PC-9 (cell line): Measurements from ENCODE around the gene DOCK4. TPM values are rescaled to one million over a fixed set of nuclear protein-coding genes. Genes with fewer than 3 reads are reported as not detected.

Experiments
- BruUV-seq: library from RNA; stranded (reverse); fragments of 400-500 nt; replicated peaks from 2 replicates; lab custom pipeline; 2021; lab: Mats Ljungman, UMichigan
- CTCF ChIA-PET: fragments of 300-600 bp; sonication (Branson Sonifier 250); formaldehyde crosslinking; loops from one replicate; lab custom pipeline; 2022; ENCODE audit warnings: antibody characterized with exemption; lab: Charles Lee
- POLR2A ChIA-PET: fragments of 300-600 bp; sonication (Branson Sonifier 250); formaldehyde crosslinking; loops from one replicate; lab custom pipeline; 2022; ENCODE audit warnings: antibody characterized with exemption; ENCODE audit not compliant: unreplicated experiment; lab: Charles Lee
- DNase-seq, 2 experiments: peaks; one replicate each; pipeline versions ENCODE4 v3.0.0 to v3.0.0-alpha.2; 2015 to 2022; ENCODE audit warnings: mixed read lengths in 1 of 2
- H2AFZ ChIP-seq: fragments of 200-600 bp; sonication (generic); 2 replicates; pipeline ENCODE4 v1.8.1; 2017; ENCODE audit warnings: antibody characterized with exemption
- H3F3A ChIP-seq: fragments of 200-600 bp; sonication (generic); 2 replicates; pipeline ENCODE4 v1.8.1; 2017; ENCODE audit warnings: antibody characterized with exemption, mild to moderate bottlenecking, low read depth; ENCODE audit not compliant: insufficient read depth
- H3K27ac ChIP-seq: fragments of 200-600 bp; sonication (generic); 2 replicates; pipeline ENCODE4 v1.6.1; 2016; ENCODE audit warnings: mixed run types
- H3K27me3 ChIP-seq: fragments of 200-600 bp; sonication (generic); 2 replicates; pipeline ENCODE4 v1.6.1; 2016; ENCODE audit warnings: low read depth, mixed run types; ENCODE audit not compliant: insufficient read depth
- H3K36me3 ChIP-seq: fragments of 200-600 bp; sonication (generic); 2 replicates; pipeline ENCODE4 v1.6.1; 2016; ENCODE audit warnings: low read depth, mixed run types
- H3K4me1 ChIP-seq: fragments of 200-600 bp; sonication (generic); replicated peaks from 2 replicates; pipeline ENCODE4 v1.6.1; 2016; ENCODE audit warnings: mixed run types; ENCODE audit not compliant: insufficient read depth
- H3K4me2 ChIP-seq: fragments of 200-600 bp; sonication (generic); 2 replicates; pipeline ENCODE4 v1.6.1; 2017; ENCODE audit warnings: mixed run types
- H3K4me3 ChIP-seq: fragments of 200-600 bp; sonication (generic); 2 replicates; pipeline ENCODE4 v1.6.1; 2016; ENCODE audit warnings: mixed run types
- H3K79me2 ChIP-seq: fragments of 200-600 bp; sonication (generic); 2 replicates; pipeline ENCODE4 v1.6.1; 2017; ENCODE audit warnings: low read depth, mixed run types
- H3K9me2 ChIP-seq: fragments of 200-600 bp; sonication (generic); 2 replicates; pipeline ENCODE4 v1.8.1; 2017; ENCODE audit warnings: mild to moderate bottlenecking; ENCODE audit not compliant: insufficient read depth
- H3K9me3 ChIP-seq: fragments of 200-600 bp; sonication (generic); 2 replicates; pipeline ENCODE4 v1.8.1; 2016; ENCODE audit warnings: low read depth; ENCODE audit not compliant: insufficient read depth
- H4K20me1 ChIP-seq: fragments of 200-600 bp; sonication (generic); 2 replicates; pipeline ENCODE4 v1.8.1; 2017; ENCODE audit not compliant: insufficient read depth
- EZH2 ChIP-seq: fragments of 200-600 bp; sonication (generic); IDR thresholded peaks from 2 replicates; pipeline ENCODE4 v1.8.0; 2017; ENCODE audit warnings: antibody characterized with exemption, low read depth
- intact Hi-C: fragments of 100-400 bp; cut with micrococcal nuclease; formaldehyde crosslinking; loops from one replicate; pipeline ENCODE4 v1.10.0; 2022; ENCODE audit not compliant: unreplicated experiment
- total RNA-seq: library from RNA; stranded (reverse); gene quantifications from 2 replicates; pipeline ENCODE4 v1.2.3, GENCODE V29; 2021
- TF ChIP-seq, protein P1 (sequence below): fragments of 200-600 bp; sonication (generic); conservative IDR thresholded peaks from 2 replicates; pipeline ENCODE4 v1.6.1; 2017; ENCODE audit warnings: mixed run types, antibody characterized with exemption, mild to moderate bottlenecking, moderate library complexity

DOCK4 gene
- total RNA-seq, 1 experiment from 2014 or later: 0.98 TPM

- Histone ChIP-seq H3K27me3 (no peaks in the 10 kb centered on the region), H3K9me3 (no peaks in the 10 kb centered on the region), H3K27ac (no peak overlapping the region), H3K4me3 (no peak overlapping the region), H4K20me1 (no peaks in the 10 kb centered on the region), H3F3A (no peaks in the 10 kb centered on the region), H3K79me2 (no peaks in the 10 kb centered on the region), H3K4me1 (no peaks in the 10 kb centered on the region), H2AFZ (no peak overlapping the region), H3K4me2 (no peak overlapping the region), H3K9me2 (no peaks in the 10 kb centered on the region), H3K36me3 (no peaks in the 10 kb centered on the region)
- TF ChIP-seq, protein P1, sequence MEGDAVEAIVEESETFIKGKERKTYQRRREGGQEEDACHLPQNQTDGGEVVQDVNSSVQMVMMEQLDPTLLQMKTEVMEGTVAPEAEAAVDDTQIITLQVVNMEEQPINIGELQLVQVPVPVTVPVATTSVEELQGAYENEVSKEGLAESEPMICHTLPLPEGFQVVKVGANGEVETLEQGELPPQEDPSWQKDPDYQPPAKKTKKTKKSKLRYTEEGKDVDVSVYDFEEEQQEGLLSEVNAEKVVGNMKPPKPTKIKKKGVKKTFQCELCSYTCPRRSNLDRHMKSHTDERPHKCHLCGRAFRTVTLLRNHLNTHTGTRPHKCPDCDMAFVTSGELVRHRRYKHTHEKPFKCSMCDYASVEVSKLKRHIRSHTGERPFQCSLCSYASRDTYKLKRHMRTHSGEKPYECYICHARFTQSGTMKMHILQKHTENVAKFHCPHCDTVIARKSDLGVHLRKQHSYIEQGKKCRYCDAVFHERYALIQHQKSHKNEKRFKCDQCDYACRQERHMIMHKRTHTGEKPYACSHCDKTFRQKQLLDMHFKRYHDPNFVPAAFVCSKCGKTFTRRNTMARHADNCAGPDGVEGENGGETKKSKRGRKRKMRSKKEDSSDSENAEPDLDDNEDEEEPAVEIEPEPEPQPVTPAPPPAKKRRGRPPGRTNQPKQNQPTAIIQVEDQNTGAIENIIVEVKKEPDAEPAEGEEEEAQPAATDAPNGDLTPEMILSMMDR: no peak
- no peak for TF ChIP-seq EZH2
- POLR2A ChIA-PET: no interaction called here
- CTCF ChIA-PET: no interaction called here
- BruUV-seq: no TSS peak
- DNase-seq: no peak
- intact Hi-C loops: no loop called here
Observed at GRCh38 chr7:112182749-112183148, 23.4 kb downstream of the DOCK4 start.

DNA sequence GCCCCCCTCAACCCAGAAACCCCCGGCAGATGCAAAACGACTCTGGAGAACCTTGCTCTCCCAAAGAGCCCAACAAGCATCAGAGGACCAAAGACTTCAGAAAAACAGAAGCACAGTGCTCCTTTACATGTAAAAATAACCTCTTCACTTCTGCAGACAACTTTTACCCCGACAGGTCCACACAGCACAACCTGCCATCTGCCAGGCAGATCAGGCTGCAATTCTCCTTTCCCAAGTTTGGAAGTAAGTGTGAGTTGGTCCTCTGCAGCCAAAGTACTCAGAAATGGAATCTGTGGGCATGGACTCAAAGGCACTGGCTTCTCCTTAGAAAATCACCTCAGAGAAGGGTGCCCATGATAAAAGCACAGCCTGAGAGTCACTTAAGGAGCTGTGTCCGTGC is 26.0 kb downstream of the DOCK4 start:
- ChIA-PET CTCF (no interaction called here), POLR2A (no interaction called here)
- no peak for DNase-seq
- no peaks in the 10 kb centered on the region for H3F3A ChIP-seq
- H3K79me2 ChIP-seq: no peaks in the 10 kb centered on the region
- H3K4me3 ChIP-seq: no peak overlapping the region
- H3K4me1 ChIP-seq: no peaks in the 10 kb centered on the region
- H4K20me1 ChIP-seq: no peaks in the 10 kb centered on the region
- intact Hi-C loops: no loop called here
- no peak overlapping the region for H2AFZ ChIP-seq
- no peak overlapping the region for H3K4me2 ChIP-seq
- no peaks in the 10 kb centered on the region for H3K9me3 ChIP-seq
- no peaks in the 10 kb centered on the region for H3K27me3 ChIP-seq
- no peak overlapping the region for H3K27ac ChIP-seq
- TF ChIP-seq, protein P1: no peak
- no peak for TF ChIP-seq EZH2
- no peaks in the 10 kb centered on the region for H3K9me2 ChIP-seq
- H3K36me3 ChIP-seq: no peaks in the 10 kb centered on the region
- no TSS peak for BruUV-seq

GRCh38 chr7:112176693-112177415 is 29.3 kb downstream of the DOCK4 start:
- no peak overlapping the region for H3K4me2 ChIP-seq
- TF ChIP-seq, protein P1: no peak
- TF ChIP-seq EZH2: no peak
- ChIA-PET CTCF (no interaction called here), POLR2A (interaction anchor here (0.7 kb wide), 1 partner anchor 33 kb away, joined by 6 read pairs; no protein-coding TSS in a partner anchor)
- no peaks in the 10 kb centered on the region for H3K4me1 ChIP-seq
- BruUV-seq: no TSS peak
- H3K27me3 ChIP-seq: no peaks in the 10 kb centered on the region
- no peaks in the 10 kb centered on the region for H3K9me2 ChIP-seq
- no peaks in the 10 kb centered on the region for H4K20me1 ChIP-seq
- no peaks in the 10 kb centered on the region for H3F3A ChIP-seq
- H3K4me3 ChIP-seq: no peak overlapping the region
- no peak overlapping the region for H2AFZ ChIP-seq
- no peak overlapping the region for H3K27ac ChIP-seq
- no peaks in the 10 kb centered on the region for H3K9me3 ChIP-seq
- no peaks in the 10 kb centered on the region for H3K36me3 ChIP-seq
- intact Hi-C loops: no loop called here
- H3K79me2 ChIP-seq: no peaks in the 10 kb centered on the region
- no peak for DNase-seq
